ENCODE results near the gene NLGN2. TPM values are rescaled to one million over a fixed set of nuclear protein-coding genes. Genes with fewer than 3 reads are reported as not detected.

NLGN2 gene
- total RNA-seq, 4 donors from 2014 or later = 6.1 to 8.8 (median 8.1) TPM

- ATAC-seq (ENCODE audit: low FRiP score) = no peak
Measured at GRCh38 chr17:7438656-7439460, 31.2 kb downstream of the NLGN2 start.

GRCh38 chr17:7439462-7440112 lies 31.9 kb downstream of the NLGN2 start, which contains the start of gene FGF11:
Gene FGF11, plus strand, starts transcription at chr17:7439512. Its CDS starts 109 bp downstream, at chr17:7439621.
- DNase-seq (ENCODE audit: low spot score) = no peak
- ATAC-seq (ENCODE audit: low FRiP score) = no peak
- TF ChIP-seq CTCF (IDR thresholded peaks at IDR 0.05) = no peak

More at GRCh38 chr17:7438656-7439460, 31.2 kb downstream of the NLGN2 start:
- DNase-seq (ENCODE audit: low spot score) = no peak
- no peak for TF ChIP-seq CTCF (IDR thresholded peaks at IDR 0.05)

- ATAC-seq (ENCODE audit: low FRiP score) = no peak
- peak; percentile 57 for DNase-seq (ENCODE audit: low spot score)
Measured at GRCh38 chr17:7440113-7440833, 32.6 kb downstream of the NLGN2 start.

GRCh38 chr17:7440834-7441195 lies 33.2 kb downstream of the NLGN2 start:
- no peak for TF ChIP-seq CTCF (IDR thresholded peaks at IDR 0.05)
- DNase-seq (ENCODE audit: low spot score) (no peak), ATAC-seq (ENCODE audit: low FRiP score) (no peak)

More at GRCh38 chr17:7440113-7440833, 32.6 kb downstream of the NLGN2 start:
- TF ChIP-seq CTCF (IDR thresholded peaks at IDR 0.05) = no peak

GRCh38 chr17:7441266-7441665 lies 33.6 kb downstream of the NLGN2 start:
- TF ChIP-seq CTCF (IDR thresholded peaks at IDR 0.05) = no peak
- DNase-seq (ENCODE audit: low spot score) (no peak), ATAC-seq (ENCODE audit: low FRiP score) (no peak)

GRCh38 chr17:7442142-7442541 lies 34.5 kb downstream of the NLGN2 start:
- ATAC-seq (ENCODE audit: low FRiP score) = no peak
- no peak for TF ChIP-seq CTCF (IDR thresholded peaks at IDR 0.05)
- DNase-seq (ENCODE audit: low spot score) = no peak
